ENCODE data around the gene NMNAT2.

The NMNAT2 gene

DNA sequence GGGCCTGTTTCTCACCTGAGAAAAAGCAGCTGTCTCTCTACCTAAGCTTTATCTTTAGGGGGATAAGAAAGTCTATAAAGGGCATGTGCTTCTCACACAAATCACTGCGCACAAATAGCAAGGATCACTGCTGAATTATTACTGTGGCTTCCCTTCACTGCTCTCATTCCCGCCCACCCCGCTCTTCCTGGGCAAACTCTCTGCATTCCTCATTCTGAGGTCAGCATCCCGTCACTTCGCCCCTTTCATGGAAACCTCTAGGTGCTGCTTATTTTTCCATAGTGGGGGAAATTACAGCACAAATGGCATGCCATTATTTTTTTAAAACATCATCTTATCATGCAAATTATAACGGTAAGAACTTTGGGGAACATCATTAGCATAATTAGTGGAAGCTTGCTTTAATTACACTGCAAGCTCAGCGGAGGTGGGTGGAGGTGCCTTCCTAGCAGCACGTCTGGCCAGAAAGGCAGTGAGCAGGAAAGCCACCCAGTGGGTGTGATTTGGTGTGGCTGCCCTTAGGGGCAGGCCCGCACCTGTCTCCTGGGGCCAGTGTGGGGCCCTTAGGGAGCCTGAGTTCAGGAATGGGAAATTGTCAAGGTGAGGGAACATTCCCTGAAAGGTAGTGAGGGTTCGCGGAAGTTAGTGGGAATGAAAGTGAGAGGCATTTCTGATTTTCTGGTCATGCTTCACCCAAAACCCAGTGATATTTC is 126.2 kb downstream of the NMNAT2 start:
- DNase-seq (ENCODE audit: insufficient read length, low spot score) (no peak), FAIRE-seq (no peak)

DNA sequence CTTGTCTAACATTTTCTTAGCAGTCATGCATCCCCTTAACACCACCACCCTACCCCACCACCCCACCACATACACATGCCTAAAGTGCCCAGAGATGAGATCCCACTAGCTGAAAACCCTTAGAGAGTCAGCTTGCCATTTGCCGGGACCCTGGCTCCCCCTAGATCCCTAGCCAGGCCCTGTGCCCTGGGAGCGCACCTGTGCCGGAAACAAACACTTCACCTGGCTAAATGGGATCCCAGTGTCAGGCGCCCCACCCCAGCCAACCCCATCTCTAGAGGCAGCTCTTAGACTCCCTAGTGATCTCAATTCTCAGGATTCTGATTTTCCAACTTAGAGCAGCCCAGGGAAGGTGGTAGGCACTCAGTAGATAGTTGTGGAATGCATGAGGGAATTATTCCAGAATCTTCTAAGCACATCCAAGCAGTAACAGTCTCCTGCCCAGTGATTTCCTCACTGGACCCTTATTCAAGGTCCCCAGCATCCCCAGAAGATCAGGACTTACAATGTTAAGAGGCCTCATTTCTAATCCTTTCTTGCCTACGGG is 126.9 kb downstream of the NMNAT2 start:
- FAIRE-seq = no peak
- no peak for DNase-seq (ENCODE audit: insufficient read length, low spot score)

- FAIRE-seq = no peak
- no peak for DNase-seq (ENCODE audit: insufficient read length, low spot score)
Observed at GRCh38 chr1:183290628-183291027, 127.6 kb downstream of the NMNAT2 start.

- FAIRE-seq = no peak
- no peak for DNase-seq (ENCODE audit: insufficient read length, low spot score)
Observed at GRCh38 chr1:183289051-183289496, 129.1 kb downstream of the NMNAT2 start.

DNA sequence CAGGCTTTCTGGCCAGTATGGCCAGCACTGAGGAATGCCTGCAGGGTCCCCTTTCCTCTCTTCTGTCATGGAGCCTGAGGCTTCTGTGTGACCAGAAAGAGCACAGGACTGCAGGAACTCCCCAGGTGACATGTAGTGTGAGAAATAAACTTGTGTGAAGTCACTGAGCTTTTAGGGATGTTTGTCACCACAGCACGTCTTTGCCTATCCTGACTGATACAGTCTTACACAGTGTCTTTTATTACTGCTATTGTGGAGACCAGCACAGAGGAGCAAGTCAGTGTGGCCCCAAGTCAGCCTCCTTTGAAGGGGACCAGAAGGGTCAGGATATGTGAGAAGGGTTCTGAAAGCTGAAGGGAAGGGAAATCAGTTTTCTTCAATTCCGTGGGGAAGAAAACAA is 129.6 kb downstream of the NMNAT2 start:
- DNase-seq (ENCODE audit: insufficient read length, low spot score) (no peak), FAIRE-seq (no peak)

DNA sequence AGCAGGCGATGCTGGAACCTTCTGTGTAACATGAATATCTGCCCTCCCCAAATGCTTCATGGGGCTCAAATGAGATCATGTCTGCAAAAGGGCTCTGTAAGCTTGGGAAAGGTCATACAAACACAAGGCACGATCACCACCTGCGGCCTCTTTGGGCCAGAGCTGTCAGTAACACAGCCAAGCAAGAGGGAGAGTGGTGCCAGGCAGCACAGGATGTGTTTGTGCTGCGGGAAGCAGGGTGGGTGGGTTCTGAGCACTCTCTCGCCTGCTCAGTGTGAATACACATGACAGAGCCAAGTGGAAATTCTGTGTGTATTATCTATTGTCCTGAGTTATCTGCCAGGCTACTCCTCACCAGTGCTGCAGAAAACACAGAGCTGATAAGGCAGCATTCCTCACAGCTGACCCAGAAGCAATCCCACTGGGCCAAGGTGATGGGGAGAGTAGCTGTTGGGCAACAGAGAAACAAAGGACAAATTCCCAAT is 130.9 kb downstream of the NMNAT2 start:
- DNase-seq (ENCODE audit: insufficient read length, low spot score) = no peak
- no peak for FAIRE-seq

DNA sequence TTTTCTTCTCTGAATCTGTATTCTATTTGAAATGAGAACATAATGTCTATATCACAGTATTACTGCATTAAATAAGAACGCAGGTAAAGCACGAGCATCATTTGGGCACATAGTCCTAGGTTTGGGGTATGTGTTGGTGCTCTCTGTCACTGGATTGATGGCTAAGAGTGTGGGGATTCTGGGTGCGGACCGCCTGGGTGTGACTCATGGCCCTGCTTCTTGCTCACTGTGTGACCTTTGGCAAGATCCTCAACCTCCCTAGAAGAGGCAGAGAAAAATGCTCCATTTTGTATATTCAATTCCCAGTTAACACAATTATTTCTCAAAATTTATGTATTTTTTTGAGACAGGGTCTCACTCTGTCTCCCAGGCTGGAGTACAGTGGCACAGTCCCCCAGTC is 132.4 kb downstream of the NMNAT2 start:
- no peak for FAIRE-seq
- DNase-seq (ENCODE audit: insufficient read length, low spot score) = no peak

GRCh38 chr1:183285256-183285655 is 132.9 kb downstream of the NMNAT2 start:
- no peak for DNase-seq (ENCODE audit: insufficient read length, low spot score)
- FAIRE-seq = no peak

- DNase-seq (ENCODE audit: insufficient read length, low spot score) = no peak
- no peak for FAIRE-seq
Observed at GRCh38 chr1:183284086-183284485, 134.1 kb downstream of the NMNAT2 start.

DNA sequence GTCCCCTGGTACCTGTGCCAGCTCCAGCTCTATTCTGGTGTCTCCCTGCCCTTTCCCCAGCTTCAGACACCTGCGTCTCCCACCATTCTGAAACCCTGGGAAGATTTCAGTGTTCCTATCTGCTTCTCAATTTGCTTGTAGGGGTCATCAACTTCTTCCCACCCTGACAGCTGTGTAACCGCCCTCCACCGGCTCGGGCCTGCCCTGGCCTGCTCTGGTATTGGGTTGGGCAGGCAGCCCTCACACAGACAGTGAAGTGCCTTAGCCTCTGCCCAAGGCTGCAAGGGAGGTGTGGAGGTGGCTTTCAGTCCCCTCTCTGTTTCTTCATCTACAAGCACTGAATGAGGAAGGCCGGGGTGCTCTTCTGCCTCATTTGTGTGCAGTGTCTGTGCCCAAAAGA is 134.9 kb downstream of the NMNAT2 start:
- FAIRE-seq (no peak), DNase-seq (ENCODE audit: insufficient read length, low spot score) (no peak)

DNA sequence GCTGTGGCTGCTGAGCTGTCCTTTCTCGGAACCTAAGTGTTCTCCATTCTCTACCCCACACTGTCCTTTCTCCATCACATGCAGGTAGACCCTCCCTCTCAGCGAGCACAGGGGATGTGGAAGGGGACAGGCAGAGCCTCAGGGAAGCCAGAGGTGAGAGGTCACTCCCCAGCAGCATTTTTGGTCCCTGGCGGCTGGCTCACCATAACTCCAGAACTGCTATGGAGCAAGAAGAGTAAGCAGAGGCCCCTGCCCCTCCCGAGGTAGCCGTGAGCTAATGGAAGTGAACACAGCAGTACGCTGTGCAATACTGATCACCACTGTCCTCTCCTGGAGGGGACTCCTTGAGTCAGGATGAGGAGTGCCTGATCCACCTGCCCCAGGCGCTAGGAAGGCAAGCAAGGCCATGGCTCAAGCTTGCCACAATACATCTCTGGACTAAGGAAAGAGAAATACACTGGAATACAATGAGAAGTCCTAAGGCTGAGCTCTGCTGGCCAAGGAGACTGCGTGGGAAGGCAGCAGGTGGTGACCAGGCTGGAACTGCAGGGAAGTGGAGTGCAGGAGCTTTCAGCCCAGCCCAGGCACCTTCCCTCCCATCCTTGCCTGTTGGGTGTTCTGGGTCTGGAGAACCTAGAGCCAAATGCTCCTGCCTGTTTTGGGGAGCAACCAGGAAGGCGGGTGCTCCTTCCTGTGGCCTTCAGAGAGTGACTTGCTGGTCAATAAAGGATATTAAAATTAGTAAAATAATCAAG is 135.9 kb downstream of the NMNAT2 start:
- DNase-seq (ENCODE audit: insufficient read length, low spot score) (no peak), FAIRE-seq (no peak)

GRCh38 chr1:183281553-183282091 is 136.6 kb downstream of the NMNAT2 start:
- FAIRE-seq (peak; percentile 85), DNase-seq (ENCODE audit: insufficient read length, low spot score) (peak; percentile 83)

DNA sequence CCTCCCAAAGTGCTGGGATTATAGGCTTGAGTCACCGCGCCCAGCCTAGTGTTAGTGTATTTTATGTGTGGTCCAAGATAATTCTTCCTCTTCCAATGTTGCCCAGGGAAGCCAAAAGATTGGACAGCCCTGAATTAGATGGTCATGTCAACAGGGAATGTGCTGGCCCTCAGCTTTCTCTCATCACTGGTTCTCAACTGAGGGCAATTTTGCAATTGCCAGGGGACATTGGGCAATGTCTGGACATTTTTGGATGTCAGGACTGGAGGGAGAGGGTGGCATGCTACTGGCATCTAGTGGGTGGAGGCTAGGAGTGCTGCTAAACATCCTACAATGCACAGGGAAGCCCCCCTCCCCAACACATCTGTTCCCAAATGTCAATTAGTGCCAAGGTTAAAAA is 137.1 kb downstream of the NMNAT2 start:
- DNase-seq (ENCODE audit: insufficient read length, low spot score) (no peak), FAIRE-seq (no peak)

DNA sequence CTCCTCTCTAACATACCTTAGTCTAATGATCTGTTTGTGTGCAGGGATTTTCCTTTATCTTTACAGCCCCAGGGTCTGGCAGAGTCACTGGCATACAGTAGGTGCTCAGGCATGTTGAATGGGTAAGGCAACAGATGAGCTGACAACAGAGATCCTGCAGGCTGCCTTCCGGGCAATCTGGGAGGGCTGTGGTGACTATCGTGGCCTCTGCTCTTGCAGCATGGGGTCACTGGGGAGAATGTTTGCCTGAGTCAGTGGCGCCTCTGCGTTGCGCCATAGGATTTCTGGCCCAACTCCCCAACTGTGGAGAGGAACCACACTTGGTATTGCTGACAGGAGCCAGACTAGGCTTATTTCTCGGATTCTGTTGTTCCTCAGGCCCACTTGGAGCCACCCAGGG is 138.3 kb downstream of the NMNAT2 start:
- FAIRE-seq = no peak
- DNase-seq (ENCODE audit: insufficient read length, low spot score) = no peak

DNA sequence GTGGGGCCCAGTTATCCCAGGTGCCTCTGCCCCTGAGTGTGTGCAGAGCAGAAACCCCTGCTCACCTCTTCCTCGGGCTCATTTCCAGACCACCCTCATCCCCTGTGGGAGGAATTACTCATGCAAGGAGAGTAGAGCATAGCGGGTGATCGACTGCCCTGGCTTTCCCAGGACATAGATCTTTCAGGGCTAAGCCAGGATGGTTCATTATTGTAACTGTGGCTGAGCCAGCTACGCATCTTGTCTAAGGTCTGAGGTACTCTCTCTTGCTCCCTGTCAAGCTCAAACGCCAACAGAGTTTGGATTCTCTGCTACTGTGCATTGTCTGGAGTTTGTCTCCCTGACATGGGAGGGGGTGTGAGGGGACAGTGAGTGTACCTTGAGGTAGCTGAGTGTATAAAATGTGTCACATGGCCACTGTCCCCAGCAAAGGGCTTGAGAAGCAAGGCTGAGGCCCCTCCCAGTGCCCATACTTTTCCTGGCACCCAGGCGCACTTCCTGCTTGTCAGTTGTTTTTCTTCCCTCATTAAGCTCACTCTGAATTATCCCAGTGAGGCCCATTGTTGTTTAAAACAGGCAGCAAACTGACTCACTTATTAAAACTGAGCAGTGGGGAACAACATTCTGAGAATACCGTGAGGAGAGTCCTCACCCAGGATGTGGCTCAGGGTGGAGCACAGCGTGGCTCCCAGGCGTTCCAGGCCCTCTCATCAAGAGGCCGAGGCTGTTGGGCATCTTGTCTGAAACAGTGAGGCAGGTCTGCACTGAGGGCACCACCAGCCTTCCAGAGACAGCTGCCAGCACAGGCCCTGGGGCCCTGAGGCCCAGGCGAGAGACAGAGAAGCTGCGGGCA is 139.2 kb downstream of the NMNAT2 start:
- no peak for FAIRE-seq
- DNase-seq (ENCODE audit: insufficient read length, low spot score) = no peak

- no peak for DNase-seq (ENCODE audit: insufficient read length, low spot score)
- no peak for FAIRE-seq
Observed at GRCh38 chr1:183277821-183278738, 140.1 kb downstream of the NMNAT2 start.

- FAIRE-seq (peak; percentile 36), DNase-seq (ENCODE audit: insufficient read length, low spot score) (no peak)
Observed at GRCh38 chr1:183276386-183277080, 141.6 kb downstream of the NMNAT2 start.

GRCh38 chr1:183275322-183275721 is 142.9 kb downstream of the NMNAT2 start:
- FAIRE-seq (no peak), DNase-seq (ENCODE audit: insufficient read length, low spot score) (no peak)

DNA sequence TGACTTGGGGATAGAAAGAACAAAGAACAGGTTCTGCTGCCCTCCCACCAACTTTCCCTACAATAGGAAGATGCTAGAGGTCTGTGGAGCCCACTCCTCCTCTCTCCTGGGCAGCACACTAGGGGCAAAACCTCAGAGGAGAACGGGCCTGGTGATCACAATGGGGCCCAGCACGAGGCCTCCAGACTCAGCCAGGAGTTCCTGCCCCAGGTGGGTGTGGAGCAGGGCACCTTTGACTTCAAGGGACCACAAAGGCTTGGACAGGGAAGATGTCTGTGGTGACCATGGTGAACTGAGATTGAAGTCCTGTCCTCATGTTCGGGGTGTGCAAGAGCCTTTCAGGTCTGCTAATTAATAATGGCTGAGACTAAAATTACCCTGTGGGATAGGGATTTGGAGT is 143.3 kb downstream of the NMNAT2 start:
- DNase-seq (ENCODE audit: insufficient read length, low spot score) (no peak), FAIRE-seq (no peak)
